Naive thymus-derived CD8-positive, alpha-beta T cell (primary cell): Measurements from ENCODE around the gene ORC6. TPM values are rescaled to one million over a fixed set of nuclear protein-coding genes. Genes with fewer than 3 reads are reported as not detected.
A peak's percentile ranks its signal among the peaks of the same experiment; 100 is the strongest.

Experiments
- ATAC-seq, 2 donors: fragments of 150-1000 bp; cut with Tn5 transposase in 1 of 2; sonication (Bioruptor Pico), chemical (Tn5 transposase) in 1 of 2; 1 replicate in 1 of 2; 2 replicates in 1 of 2; pipeline ENCODE4 v1.10.0; 2021; ENCODE audit warnings: mild to moderate bottlenecking in 2 of 2, moderate library complexity in 2 of 2
- POLR2A ChIA-PET: fragments of 350-600 bp; sonication (Branson Sonifier 250); formaldehyde crosslinking; loops from one replicate; lab custom pipeline; 2021; ENCODE audit warnings: antibody characterized with exemption; lab: Charles Lee
- DNase-seq, 10 donors: peaks; one replicate each; pipeline versions ENCODE4 v3.0.0 to v3.0.0-alpha.2; 2020 to 2022
- H3K27ac Mint-ChIP-seq, 10 donors: one replicate each; pipeline ENCODE4 v1.8.0; 2020 to 2022; ENCODE audit warnings: mild to moderate bottlenecking in 10 of 10, mixed read lengths in 10 of 10, moderate library complexity in 4 of 10, inconsistent platforms in 1 of 10
- H3K27me3 Mint-ChIP-seq, 5 donors: one replicate each; pipeline ENCODE4 v1.8.0; 2021 to 2022; ENCODE audit warnings: mixed read lengths in 5 of 5
- H3K36me3 Mint-ChIP-seq, 3 donors: one replicate each; pipeline ENCODE4 v1.8.0; 2020 to 2022; ENCODE audit warnings: mixed read lengths in 3 of 3, mild to moderate bottlenecking in 2 of 3, inconsistent platforms in 1 of 3
- H3K4me1 Mint-ChIP-seq, 4 donors: one replicate each; pipeline ENCODE4 v1.8.0; 2021 to 2022; ENCODE audit warnings: mixed read lengths in 4 of 4
- H3K4me3 Mint-ChIP-seq, 10 donors: one replicate each; pipeline ENCODE4 v1.8.0; 2020 to 2022; ENCODE audit warnings: mild to moderate bottlenecking in 10 of 10, mixed read lengths in 10 of 10, moderate library complexity in 6 of 10, inconsistent platforms in 1 of 10
- H3K9me3 Mint-ChIP-seq, 9 donors: one replicate each; pipeline ENCODE4 v1.8.0; 2020 to 2022; ENCODE audit warnings: mixed read lengths in 9 of 9, mild to moderate bottlenecking in 3 of 9, inconsistent platforms in 1 of 9, moderate library complexity in 1 of 9
- polyA plus RNA-seq, 3 donors: library from polyadenylated mRNA; unstranded; fragments of 300-500 nt; fragmentation: Illumina TruSeq; gene quantifications; one replicate each; pipeline ENCODE4 v1.2.3, GENCODE V29; 2021
- total RNA-seq, 8 experiments: library from RNA in 2 of 8; stranded (reverse) in 2 of 8; gene quantifications; one replicate each; pipeline ENCODE4 v1.2.3 and lab custom pipeline; 2021 to 2026

ORC6 gene
- total and polyA plus RNA-seq, 5 experiments from 2014 or later: 0.32 to 3.4 (median 0.59) TPM

DNA sequence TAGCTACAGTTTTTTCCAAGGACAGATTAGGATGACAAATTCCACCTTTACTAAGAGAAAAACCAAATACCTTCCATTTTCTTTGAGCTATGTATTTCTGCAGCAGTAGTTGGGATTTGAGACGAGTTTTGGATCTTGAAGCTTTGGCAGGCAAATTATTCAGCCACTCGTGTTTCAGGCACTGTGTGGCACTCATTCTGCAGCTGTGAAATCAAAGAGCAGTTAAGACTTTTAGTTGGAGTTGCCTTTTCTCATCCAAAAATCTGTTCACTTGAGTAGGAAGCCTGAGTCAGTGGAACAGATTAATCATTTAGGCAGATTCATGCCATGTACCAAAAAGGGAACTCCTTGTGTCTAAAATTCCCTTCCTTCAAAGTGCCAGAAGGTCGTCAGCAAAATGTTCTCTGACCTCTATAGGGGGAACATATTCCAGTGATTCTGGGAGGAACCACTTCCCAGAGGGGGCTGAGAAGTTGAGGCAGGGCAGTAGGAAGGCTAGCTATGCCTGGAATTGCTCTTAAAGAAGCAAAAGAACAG, 20.1 kb downstream of the ORC6 start:
- POLR2A ChIA-PET: interaction anchor here (0.9 kb wide), 1 partner anchor 60 kb away, joined by 4 read pairs; no protein-coding TSS in a partner anchor
- Mint-ChIP-seq H3K27me3 (no peaks in the 10 kb centered on the region), H3K27ac (no peak overlapping the region), H3K4me1 (peaks cover 0 to 13% (median 0%) of the 10 kb centered on the region in 4 donors), H3K4me3 (no peak overlapping the region), H3K36me3 (no peaks in the 10 kb centered on the region), H3K9me3 (no peaks in the 10 kb centered on the region)
- DNase-seq: no peak
- ATAC-seq: no peak

DNA sequence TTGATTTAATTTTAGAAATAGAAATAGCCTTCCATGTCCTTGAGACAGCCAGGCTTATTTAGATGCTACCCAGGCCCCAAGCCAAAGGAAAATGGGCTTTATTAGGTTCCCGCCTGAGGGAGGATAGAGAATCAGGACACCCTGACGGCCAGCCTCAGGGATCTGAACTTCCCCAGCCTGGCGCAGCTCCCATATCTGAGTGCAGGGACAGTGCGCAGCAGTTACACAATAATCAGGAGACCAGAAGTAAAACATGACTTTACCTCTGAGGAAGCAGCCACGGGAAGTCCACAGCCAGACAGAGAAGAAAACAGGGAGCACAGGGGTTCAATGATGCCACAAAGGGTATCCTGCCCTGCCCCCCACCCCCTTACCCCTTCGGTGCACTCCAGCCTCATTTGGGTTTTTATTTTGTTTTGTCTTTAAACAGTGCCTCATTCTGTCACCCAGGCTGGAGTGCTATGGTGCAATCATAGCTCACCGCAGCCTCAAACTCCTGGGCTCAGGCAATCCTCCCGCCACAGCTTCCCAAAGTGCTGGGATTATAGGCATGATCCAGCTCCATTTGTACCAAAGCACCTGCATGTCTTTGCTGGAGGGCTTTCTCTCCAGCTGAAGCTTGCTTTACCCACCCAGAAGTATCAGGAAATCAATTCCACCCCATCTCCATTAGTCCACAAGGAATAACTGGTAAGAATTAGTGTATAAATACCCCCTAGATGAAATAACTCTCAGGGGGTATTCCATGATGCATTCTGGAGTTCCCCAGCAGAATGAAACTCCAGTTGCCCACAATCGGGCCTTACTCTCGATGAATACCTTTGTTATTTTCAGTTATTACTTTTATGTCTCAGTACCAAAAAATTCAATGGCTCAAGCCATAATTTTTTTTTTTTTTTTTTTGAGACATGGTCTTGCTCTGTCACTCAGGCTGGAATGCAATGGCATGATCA, 21.9 kb downstream of the ORC6 start:
- POLR2A ChIA-PET: no interaction called here
- peaks cover 0 to 3% (median 0%) of the 10 kb centered on the region in 9 donors for H3K9me3 Mint-ChIP-seq

DNA sequence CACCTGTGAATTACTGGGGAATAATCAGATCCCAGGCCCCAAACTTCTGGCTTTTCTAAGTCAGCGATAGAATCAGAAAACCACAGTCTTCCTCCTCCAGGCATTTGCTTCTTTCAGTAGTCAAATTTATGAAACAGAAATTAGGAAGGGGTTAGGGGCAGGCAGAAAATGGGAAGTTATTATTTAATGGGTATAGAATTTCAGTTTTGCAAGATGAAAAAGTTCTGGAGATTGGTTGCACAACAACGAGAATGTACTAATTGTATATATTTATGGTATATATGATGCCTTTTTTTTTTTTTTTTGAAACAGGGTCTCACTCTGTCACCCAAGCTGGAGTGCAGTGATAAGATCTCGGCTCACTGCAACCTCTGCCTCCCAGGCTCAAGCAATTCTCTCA, 23.5 kb downstream of the ORC6 start:
- H3K9me3 Mint-ChIP-seq: peaks cover 0 to 3% (median 0%) of the 10 kb centered on the region in 9 donors
- no peak overlapping the region for H3K27ac Mint-ChIP-seq
- H3K4me3 Mint-ChIP-seq: no peak overlapping the region

More for the DNA sequence above, 21.9 kb downstream of the ORC6 start:
- DNase-seq (no peak), ATAC-seq (no peak)
- peaks cover 0 to 13% (median 0%) of the 10 kb centered on the region in 4 donors for H3K4me1 Mint-ChIP-seq
- peaks cover 0 to 2% (median 0%) of the 10 kb centered on the region in 5 donors for H3K27me3 Mint-ChIP-seq
- H3K4me3 Mint-ChIP-seq: no peak overlapping the region
- peak overlapping the region in 1 of 10 donors; percentile 26 for H3K27ac Mint-ChIP-seq
- no peaks in the 10 kb centered on the region for H3K36me3 Mint-ChIP-seq

DNA sequence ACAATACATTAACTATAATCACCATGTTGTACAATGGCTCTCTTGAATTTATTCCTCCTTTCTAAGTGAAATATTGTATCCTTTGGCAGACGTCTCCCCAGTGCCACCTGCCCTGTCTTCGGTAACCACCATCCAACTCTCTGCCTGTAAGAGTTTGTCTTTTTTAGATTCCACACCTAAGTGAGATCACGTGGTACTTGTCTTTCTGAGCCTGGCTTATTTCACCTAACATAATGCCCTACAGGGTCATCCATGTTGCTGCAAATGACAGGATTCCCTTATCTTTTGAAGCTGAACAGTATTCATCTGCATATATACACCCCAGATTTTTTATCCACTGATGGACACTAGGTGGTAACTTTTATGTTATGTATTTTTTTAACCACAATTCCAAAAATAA, 24.2 kb downstream of the ORC6 start:
- Mint-ChIP-seq H3K4me3 (no peak overlapping the region), H3K4me1 (peaks cover 0 to 13% (median 0%) of the 10 kb centered on the region in 4 donors), H3K27ac (no peak overlapping the region), H3K36me3 (no peaks in the 10 kb centered on the region), H3K9me3 (peaks cover 0 to 3% (median 0%) of the 10 kb centered on the region in 9 donors), H3K27me3 (peaks cover 0 to 2% (median 0%) of the 10 kb centered on the region in 5 donors)
- DNase-seq: no peak
- ATAC-seq: no peak
- POLR2A ChIA-PET: no interaction called here

More for the DNA sequence above, 23.5 kb downstream of the ORC6 start:
- no peak for ATAC-seq
- peaks cover 0 to 2% (median 0%) of the 10 kb centered on the region in 5 donors for H3K27me3 Mint-ChIP-seq
- H3K4me1 Mint-ChIP-seq: peaks cover 0 to 13% (median 0%) of the 10 kb centered on the region in 4 donors
- POLR2A ChIA-PET: no interaction called here
- H3K36me3 Mint-ChIP-seq: no peaks in the 10 kb centered on the region
- DNase-seq: no peak

DNA sequence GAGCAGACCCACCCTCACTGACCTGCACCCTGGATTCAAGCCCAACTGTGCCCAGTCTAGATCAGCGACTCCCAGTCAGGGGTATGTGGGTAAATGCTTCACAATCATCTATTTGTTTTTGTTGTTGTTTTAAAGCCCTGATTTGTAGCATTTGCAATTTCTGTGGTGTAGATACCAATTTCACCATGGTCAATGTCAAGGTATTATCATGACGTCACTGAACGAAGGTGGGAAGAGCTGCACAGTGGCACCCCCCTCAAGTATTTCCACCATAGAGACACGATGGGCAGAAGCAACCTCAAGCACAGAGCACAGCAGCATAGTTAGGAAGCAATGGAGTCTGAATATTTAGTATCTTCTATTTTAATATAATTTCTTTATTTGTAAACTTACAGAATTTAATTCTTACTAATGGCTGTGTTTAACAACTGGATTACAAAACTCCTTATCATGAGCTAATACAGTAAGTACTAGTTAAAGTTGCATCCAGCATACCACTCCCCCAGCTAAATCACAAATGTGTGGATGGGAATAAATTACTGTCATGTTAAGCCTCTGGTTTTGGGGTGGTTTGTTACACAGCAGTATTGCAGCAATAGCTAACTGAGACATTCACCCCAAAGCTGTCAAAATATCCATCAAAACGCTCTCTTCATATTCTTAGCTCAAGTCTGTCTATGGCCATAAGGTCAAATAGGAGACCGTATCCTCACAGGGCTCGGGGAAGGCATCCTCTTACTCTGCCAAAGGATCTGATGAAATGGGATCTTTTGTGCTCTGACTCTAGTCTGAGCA, 25.5 kb downstream of the ORC6 start:
- H3K27me3 Mint-ChIP-seq: peaks cover 0 to 2% (median 0%) of the 10 kb centered on the region in 5 donors
- no peak overlapping the region for H3K27ac Mint-ChIP-seq
- no peak overlapping the region for H3K4me3 Mint-ChIP-seq
- H3K36me3 Mint-ChIP-seq: no peaks in the 10 kb centered on the region
- POLR2A ChIA-PET: no interaction called here
- peaks cover 0 to 13% (median 0%) of the 10 kb centered on the region in 4 donors for H3K4me1 Mint-ChIP-seq
- H3K9me3 Mint-ChIP-seq: peaks cover 0 to 3% (median 0%) of the 10 kb centered on the region in 9 donors
- no peak for DNase-seq
- ATAC-seq: no peak

DNA sequence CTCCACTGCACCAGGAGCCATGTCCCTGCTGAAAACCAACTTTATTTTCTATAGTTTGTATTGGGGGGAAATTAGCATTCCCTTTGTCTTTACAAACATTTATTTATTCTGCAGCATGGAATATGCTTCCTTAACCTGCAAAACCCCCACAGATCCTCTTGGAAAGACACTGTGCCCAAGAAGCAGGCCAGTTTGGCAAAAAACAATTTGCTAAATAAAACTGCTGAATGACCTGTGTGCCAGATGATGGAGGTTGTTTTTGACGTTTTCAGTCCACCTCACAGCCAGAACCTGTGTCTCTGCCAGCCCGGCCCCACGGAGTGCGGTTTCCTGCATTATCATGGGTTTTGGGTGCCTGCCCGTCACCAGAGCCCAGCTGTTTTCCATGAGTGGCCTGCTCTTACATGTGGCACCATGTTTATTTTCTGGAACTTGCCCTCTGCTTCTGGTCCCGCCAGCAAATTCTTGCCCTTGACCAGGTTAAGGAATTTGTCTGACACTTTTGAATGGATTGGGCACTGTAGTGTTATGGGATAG, 26.4 kb downstream of the ORC6 start:
- no peaks in the 10 kb centered on the region for H3K36me3 Mint-ChIP-seq
- ATAC-seq: no peak

DNA sequence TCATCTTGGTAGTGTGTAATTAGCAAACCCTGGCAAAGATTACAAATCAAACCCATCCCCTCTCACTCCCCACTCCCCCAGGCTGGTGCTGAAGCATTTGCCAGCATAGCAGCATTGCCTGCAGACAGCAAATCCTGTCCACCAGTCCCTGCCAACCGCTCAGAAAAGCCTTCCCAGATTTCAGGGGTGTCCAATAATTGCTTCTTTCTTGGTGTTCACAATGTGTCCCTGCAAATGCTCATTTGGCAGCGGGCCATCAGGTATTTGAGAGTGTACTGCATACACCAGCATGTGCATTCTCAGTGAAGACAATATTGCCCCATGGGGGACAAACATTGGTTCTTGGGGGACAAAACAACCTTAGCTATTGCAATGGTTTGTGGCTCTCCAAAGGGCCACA, 28.2 kb downstream of the ORC6 start:
- Mint-ChIP-seq H3K27me3 (peaks cover 0 to 2% (median 0%) of the 10 kb centered on the region in 5 donors), H3K36me3 (no peaks in the 10 kb centered on the region), H3K4me1 (peaks cover 0 to 10% (median 0%) of the 10 kb centered on the region in 4 donors), H3K4me3 (no peak overlapping the region), H3K27ac (no peak overlapping the region), H3K9me3 (peaks cover 0 to 3% (median 0%) of the 10 kb centered on the region in 9 donors)
- ATAC-seq (no peak), DNase-seq (no peak)
- POLR2A ChIA-PET: no interaction called here

More for the DNA sequence above, 26.4 kb downstream of the ORC6 start:
- Mint-ChIP-seq H3K27ac (no peak overlapping the region), H3K4me3 (no peak overlapping the region), H3K4me1 (peaks cover 0 to 13% (median 0%) of the 10 kb centered on the region in 4 donors), H3K9me3 (peaks cover 0 to 3% (median 0%) of the 10 kb centered on the region in 9 donors), H3K27me3 (peaks cover 0 to 2% (median 0%) of the 10 kb centered on the region in 5 donors)
- POLR2A ChIA-PET: no interaction called here
- DNase-seq: no peak

DNA sequence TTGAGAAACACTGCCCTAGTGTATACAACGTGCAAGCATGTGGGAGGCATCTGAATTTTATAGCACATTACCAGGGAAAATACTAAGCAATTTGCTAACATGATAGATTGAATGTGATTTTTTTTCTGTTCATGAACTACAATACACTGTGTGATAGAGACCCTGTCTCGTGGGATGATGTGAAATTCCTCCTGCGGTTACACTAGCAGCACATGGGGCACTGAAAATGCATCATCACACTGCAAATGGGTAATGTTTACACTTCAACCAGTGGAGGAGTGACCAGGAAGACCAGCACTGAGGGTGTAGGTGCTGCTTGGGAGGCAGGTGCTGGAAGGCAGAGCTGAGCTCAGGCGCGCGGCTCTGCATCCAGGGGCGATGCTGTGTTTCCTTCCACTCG, 28.8 kb downstream of the ORC6 start:
- H3K4me1 Mint-ChIP-seq: peaks cover 0 to 4% (median 0%) of the 10 kb centered on the region in 4 donors
- H3K27ac Mint-ChIP-seq: peak overlapping the region in 1 of 10 donors; percentile 54
- no peaks in the 10 kb centered on the region for H3K36me3 Mint-ChIP-seq
- no peak for DNase-seq
- POLR2A ChIA-PET: no interaction called here
- peaks cover 0 to 3% (median 0%) of the 10 kb centered on the region in 9 donors for H3K9me3 Mint-ChIP-seq
- H3K27me3 Mint-ChIP-seq: peaks cover 0 to 2% (median 0%) of the 10 kb centered on the region in 5 donors
- no peak overlapping the region for H3K4me3 Mint-ChIP-seq
- ATAC-seq: no peak

DNA sequence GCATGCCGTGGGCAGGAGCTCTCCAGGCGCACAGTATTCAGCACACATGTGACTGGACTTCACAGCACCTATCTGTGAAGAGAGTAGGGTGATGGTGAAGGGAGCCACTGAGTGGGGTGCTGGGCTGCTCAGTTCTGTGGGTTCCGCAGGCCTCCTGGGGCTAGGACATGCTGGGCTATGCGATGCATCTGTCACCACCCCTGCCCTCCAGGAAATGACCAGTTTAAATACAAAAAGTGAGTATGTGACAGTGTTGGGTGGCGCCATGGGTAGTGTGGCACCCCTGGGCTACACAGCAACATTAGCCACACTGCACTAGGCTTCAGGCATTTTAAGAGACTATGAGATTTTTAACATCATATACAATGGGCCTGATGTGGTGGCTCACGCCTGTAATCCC, 30.1 kb downstream of the ORC6 start:
- POLR2A ChIA-PET: no interaction called here
- Mint-ChIP-seq H3K36me3 (no peaks in the 10 kb centered on the region), H3K27ac (no peak overlapping the region), H3K4me3 (no peak overlapping the region), H3K27me3 (peaks cover 0 to 2% (median 0%) of the 10 kb centered on the region in 5 donors), H3K9me3 (peaks cover 0 to 8% (median 2%) of the 10 kb centered on the region in 9 donors), H3K4me1 (no peaks in the 10 kb centered on the region)
- no peak for DNase-seq
- no peak for ATAC-seq

DNA sequence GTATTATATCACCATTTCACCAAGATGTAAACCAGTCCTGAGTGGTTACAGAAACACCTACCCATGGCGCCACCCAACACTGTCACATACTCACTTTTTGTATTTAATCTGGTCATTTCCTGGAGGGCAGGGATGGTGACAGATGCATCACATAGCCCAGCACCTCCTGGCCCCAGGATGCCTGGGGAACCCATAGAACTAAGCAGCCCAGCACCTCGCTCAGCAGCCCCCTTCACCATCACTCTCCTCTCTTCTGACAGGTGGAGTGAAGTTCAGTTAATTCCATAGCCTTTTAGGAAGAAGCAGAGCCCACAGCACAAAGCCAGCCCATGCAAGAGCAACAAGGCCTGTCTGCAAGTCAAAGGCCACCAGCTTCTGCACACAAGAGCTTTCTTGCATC, 31.2 kb downstream of the ORC6 start:
- Mint-ChIP-seq H3K27me3 (no peaks in the 10 kb centered on the region), H3K9me3 (peaks cover under 1 to 11% (median 7%) of the 10 kb centered on the region in 9 donors), H3K36me3 (peaks cover 0 to 4% (median 2%) of the 10 kb centered on the region in 3 donors), H3K4me3 (no peak overlapping the region), H3K4me1 (no peaks in the 10 kb centered on the region), H3K27ac (no peak overlapping the region)
- POLR2A ChIA-PET: no interaction called here
- ATAC-seq (no peak), DNase-seq (no peak)

DNA sequence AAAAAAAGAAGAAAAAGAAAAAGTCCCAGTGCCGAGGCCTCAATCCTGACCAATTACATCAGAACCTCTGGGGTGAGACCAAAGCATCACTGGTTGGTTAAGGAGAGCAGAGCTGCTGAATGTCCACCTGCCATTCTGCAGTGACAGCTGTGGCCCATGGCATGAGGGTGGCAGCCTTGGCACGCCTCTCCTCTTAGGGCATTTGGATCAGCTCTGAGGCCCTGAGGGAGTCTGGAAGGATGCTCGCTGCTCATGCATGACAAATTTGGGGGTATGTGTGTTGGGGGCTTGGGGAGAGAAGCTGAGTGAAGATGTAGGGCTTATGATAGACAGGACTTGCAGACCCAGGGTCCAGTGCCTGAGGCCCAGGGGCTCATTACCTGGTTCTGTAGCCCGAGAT, 32.4 kb downstream of the ORC6 start:
- POLR2A ChIA-PET: no interaction called here
- Mint-ChIP-seq H3K27me3 (no peaks in the 10 kb centered on the region), H3K9me3 (peaks cover 3 to 19% (median 10%) of the 10 kb centered on the region in 9 donors), H3K27ac (no peak overlapping the region), H3K4me3 (no peak overlapping the region), H3K4me1 (no peaks in the 10 kb centered on the region), H3K36me3 (peaks cover 0 to 9% (median 6%) of the 10 kb centered on the region in 3 donors)
- ATAC-seq (no peak), DNase-seq (no peak)

DNA sequence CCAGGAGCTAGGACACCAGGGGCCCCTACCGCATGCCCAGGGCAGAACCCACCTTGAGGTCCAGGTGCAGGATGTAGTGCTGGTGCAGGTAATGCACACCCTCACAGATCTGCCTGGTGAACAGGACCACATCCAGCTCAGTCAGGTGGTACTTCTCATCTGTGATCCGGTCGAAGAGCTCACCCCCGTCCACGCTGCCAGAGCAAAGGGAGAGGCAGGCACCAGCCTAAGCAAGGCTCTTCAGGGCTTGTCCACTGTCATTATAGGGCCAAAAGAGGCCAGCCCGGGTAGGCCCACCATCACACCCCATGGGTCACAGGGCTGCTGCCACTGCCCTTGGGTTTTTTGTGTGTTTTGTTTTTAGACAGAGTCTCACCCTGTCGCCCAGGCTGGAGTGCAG, 37.7 kb downstream of the ORC6 start:
- H3K9me3 Mint-ChIP-seq: peaks cover 3 to 19% (median 10%) of the 10 kb centered on the region in 9 donors
- POLR2A ChIA-PET: no interaction called here
- no peak overlapping the region for H3K4me3 Mint-ChIP-seq
- no peaks in the 10 kb centered on the region for H3K4me1 Mint-ChIP-seq
- no peak overlapping the region for H3K27ac Mint-ChIP-seq
- DNase-seq (no peak), ATAC-seq (no peak)
- H3K36me3 Mint-ChIP-seq: peaks cover 0 to 9% (median 6%) of the 10 kb centered on the region in 3 donors
- H3K27me3 Mint-ChIP-seq: no peaks in the 10 kb centered on the region
